Osteoblast (primary cell): ENCODE data around the gene CD200R1L. TPM values are rescaled to one million over a fixed set of nuclear protein-coding genes. Genes with fewer than 3 reads are reported as not detected.
A peak's percentile ranks its signal among the peaks of the same experiment; 100 is the strongest.

Experiments
- DNase-seq: peaks from one replicate; pipeline ENCODE4 v3.0.0; 2011; ENCODE audit warnings: low spot score, mixed read lengths; ENCODE audit not compliant: insufficient read length; ENCODE audit errors: missing footprints
- H2AFZ ChIP-seq: 2 replicates; pipeline ENCODE4 v1.6.0; 2011; ENCODE audit warnings: mild to moderate bottlenecking, low read length
- H3K27ac ChIP-seq: 2 replicates; pipeline ENCODE4 v1.5.1; 2011; ENCODE audit warnings: mild to moderate bottlenecking, low read depth, low read length, moderate library complexity
- H3K27me3 ChIP-seq: 2 replicates; pipeline ENCODE4 v1.6.0; 2012; ENCODE audit warnings: mild to moderate bottlenecking, control low read depth, inconsistent platforms, low read length, moderate library complexity; ENCODE audit not compliant: insufficient read depth
- H3K36me3 ChIP-seq: 2 replicates; pipeline ENCODE4 v1.5.1; 2011; ENCODE audit warnings: mild to moderate bottlenecking, low read length, control low read depth, moderate library complexity; ENCODE audit not compliant: insufficient read depth
- H3K4me1 ChIP-seq: 2 replicates; pipeline ENCODE4 v1.5.1; 2011; ENCODE audit warnings: mild to moderate bottlenecking, low read length, control low read depth, moderate library complexity; ENCODE audit not compliant: insufficient read depth
- H3K4me2 ChIP-seq: 2 replicates; pipeline ENCODE4 v1.6.0; 2011; ENCODE audit warnings: mild to moderate bottlenecking, low read length; ENCODE audit not compliant: insufficient read depth
- H3K4me3 ChIP-seq: fragments of 200-600 bp; sonication (generic); 3 replicates; pipeline ENCODE4 v1.5.1; 2012; ENCODE audit warnings: mild to moderate bottlenecking, low read length, inconsistent platforms; ENCODE audit not compliant: insufficient read depth
- H3K79me2 ChIP-seq: 2 replicates; pipeline ENCODE4 v1.6.0; 2012; ENCODE audit warnings: mild to moderate bottlenecking, low read length, control low read depth, inconsistent platforms; ENCODE audit not compliant: insufficient read depth
- H3K9me3 ChIP-seq: 2 replicates; pipeline ENCODE4 v1.5.1; 2011; ENCODE audit warnings: low read depth, low read length, control low read depth
- H4K20me1 ChIP-seq: 2 replicates; pipeline ENCODE4 v1.6.0; 2012; ENCODE audit warnings: mild to moderate bottlenecking, low read length, control low read depth; ENCODE audit not compliant: insufficient read depth
- CTCF ChIP-seq: IDR thresholded peaks from 2 replicates; pipeline ENCODE4 v1.5.1; 2011; ENCODE audit warnings: mild to moderate bottlenecking, low read depth, low read length, moderate library complexity; ENCODE audit errors: extremely low read depth
- total RNA-seq: library from RNA; depleted of rRNA; stranded (reverse); fragments of >200 nt; gene quantifications from 2 replicates; pipeline ENCODE4 v1.2.3, GENCODE V29; 2012

Gene CD200R1L
- total RNA-seq, 1 donor, result not detected

- Histone ChIP-seq H3K79me2 (no peaks in the 10 kb centered on the region), H4K20me1 (no peaks in the 10 kb centered on the region), H3K36me3 (no peaks in the 10 kb centered on the region), H3K4me1 (peaks cover 68% of the 10 kb centered on the region), H3K4me2 (peak overlapping the region; percentile 53), H3K4me3 (no peak overlapping the region), H2AFZ (peak overlapping the region; percentile 30), H3K9me3 (no peaks in the 10 kb centered on the region), H3K27ac (peak overlapping the region; percentile 94), H3K27me3 (no peaks in the 10 kb centered on the region)
- TF ChIP-seq CTCF, result no peak
- DNase-seq, result peak; percentile 69
Measured at GRCh38 chr3:112775011-112775742, 71.5 kb downstream of the CD200R1L start.

- H3K4me2 ChIP-seq, result peak overlapping the region; percentile 43
- H3K4me1 ChIP-seq, result peaks cover 68% of the 10 kb centered on the region
- no peak for TF ChIP-seq CTCF
- no peaks in the 10 kb centered on the region for H3K27me3 ChIP-seq
- H3K36me3 ChIP-seq, result no peaks in the 10 kb centered on the region
- H3K9me3 ChIP-seq, result no peaks in the 10 kb centered on the region
- H2AFZ ChIP-seq, result no peak overlapping the region
- H3K4me3 ChIP-seq, result no peak overlapping the region
- H3K79me2 ChIP-seq, result no peaks in the 10 kb centered on the region
- peak overlapping the region; percentile 94 for H3K27ac ChIP-seq
- H4K20me1 ChIP-seq, result no peaks in the 10 kb centered on the region
- DNase-seq, result no peak
Measured at GRCh38 chr3:112774293-112774926, 72.3 kb downstream of the CD200R1L start.

GRCh38 chr3:112773864-112774263, 72.8 kb downstream of the CD200R1L start:
- Histone ChIP-seq H3K4me1 (peaks cover 68% of the 10 kb centered on the region), H2AFZ (no peak overlapping the region), H3K9me3 (no peaks in the 10 kb centered on the region), H3K27me3 (no peaks in the 10 kb centered on the region), H3K27ac (peak overlapping the region; percentile 94), H3K4me3 (no peak overlapping the region), H3K36me3 (no peaks in the 10 kb centered on the region), H3K4me2 (peak overlapping the region; percentile 43), H4K20me1 (no peaks in the 10 kb centered on the region), H3K79me2 (no peaks in the 10 kb centered on the region)
- TF ChIP-seq CTCF, result no peak
- no peak for DNase-seq

- Histone ChIP-seq H3K79me2 (no peaks in the 10 kb centered on the region), H3K36me3 (no peaks in the 10 kb centered on the region), H3K4me1 (peaks cover 44% of the 10 kb centered on the region), H3K4me3 (no peak overlapping the region), H3K9me3 (no peaks in the 10 kb centered on the region), H3K4me2 (no peak overlapping the region), H4K20me1 (no peaks in the 10 kb centered on the region), H2AFZ (no peak overlapping the region), H3K27me3 (no peaks in the 10 kb centered on the region), H3K27ac (peak overlapping the region; percentile 87)
- no peak for DNase-seq
- no peak for TF ChIP-seq CTCF
Measured at GRCh38 chr3:112770951-112771350, 75.7 kb downstream of the CD200R1L start.
